SJSA1 (cell line): Measurements from ENCODE around the gene MSI2. TPM values are rescaled to one million over a fixed set of nuclear protein-coding genes. Genes with fewer than 3 reads are reported as not detected.

ENCODE experiments used
- DNase-seq, 2 experiments: peaks; one replicate each; pipeline ENCODE4 v3.0.0-alpha.2; 2015 to 2020; ENCODE audit warnings: low spot score in 2 of 2, low read depth in 1 of 2
- H3K27ac ChIP-seq: fragments of 250-450 bp; sonication (Bioruptor Pico); 2 replicates; pipeline ENCODE4 v1.5.1; 2020; ENCODE audit warnings: mild to moderate bottlenecking, moderate library complexity
- H3K27me3 ChIP-seq: fragments of 250-450 bp; sonication (Bioruptor Pico); replicated peaks from 2 replicates; pipeline ENCODE4 v1.5.1; 2020; ENCODE audit warnings: mild to moderate bottlenecking, moderate library complexity
- H3K36me3 ChIP-seq: fragments of 250-450 bp; sonication (Bioruptor Pico); 2 replicates; pipeline ENCODE4 v1.5.1; 2020; ENCODE audit warnings: mild to moderate bottlenecking
- H3K4me1 ChIP-seq: fragments of 250-450 bp; sonication (Bioruptor Pico); replicated peaks from 2 replicates; pipeline ENCODE4 v1.6.1; 2021; ENCODE audit warnings: mild to moderate bottlenecking
- H3K4me3 ChIP-seq: fragments of 250-450 bp; sonication (Bioruptor Pico); 2 replicates; pipeline ENCODE4 v1.5.1; 2020; ENCODE audit warnings: mild to moderate bottlenecking
- H3K9me3 ChIP-seq: fragments of 250-450 bp; sonication (Bioruptor Pico); replicated peaks from 2 replicates; pipeline ENCODE4 v1.5.1; 2020; ENCODE audit warnings: mild to moderate bottlenecking
- total RNA-seq: library from RNA; depleted of rRNA; stranded (reverse); fragments of >200 nt; shearing (Covaris generic); gene quantifications from 2 replicates; pipeline ENCODE4 v1.2.3, GENCODE V29; 2014

The MSI2 gene
- total RNA-seq, 1 experiment from 2014 or later, result 39.8 TPM

DNA sequence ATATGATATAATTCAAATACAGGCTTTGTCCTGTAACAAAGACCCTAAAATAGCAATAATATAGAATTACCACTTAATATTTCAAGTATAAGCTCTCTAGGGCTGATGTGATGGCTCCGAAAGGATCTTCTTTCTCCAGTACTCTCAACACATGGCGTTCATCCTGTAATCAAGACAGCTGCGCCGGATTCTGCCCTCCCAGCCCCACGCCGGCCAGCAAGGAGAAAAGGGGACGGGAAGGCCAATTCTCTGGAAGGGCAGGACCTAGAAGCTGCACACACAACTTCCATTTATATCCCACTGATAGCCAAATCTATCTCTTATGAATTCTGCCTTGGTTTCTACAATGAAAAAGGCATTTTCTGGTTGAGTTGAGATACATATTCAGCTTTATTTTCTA, 456.8 kb downstream of the MSI2 start:
- no peak for DNase-seq
- no peak overlapping the region for H3K27ac ChIP-seq
- H3K4me1 ChIP-seq, result no peaks in the 10 kb centered on the region
- H3K36me3 ChIP-seq, result no peaks in the 10 kb centered on the region
- H3K9me3 ChIP-seq, result no peaks in the 10 kb centered on the region
- peaks cover 17% of the 10 kb centered on the region; the same call in 1 of the 2 replicates for H3K27me3 ChIP-seq
- H3K4me3 ChIP-seq, result no peak overlapping the region

- Histone ChIP-seq H3K4me1 (no peaks in the 10 kb centered on the region), H3K27me3 (peaks cover 14% of the 10 kb centered on the region), H3K4me3 (no peak overlapping the region), H3K36me3 (no peaks in the 10 kb centered on the region), H3K27ac (no peak overlapping the region), H3K9me3 (no peaks in the 10 kb centered on the region)
- peak in 1 of 2 experiments; percentile 37 for DNase-seq
Measured at GRCh38 chr17:57714665-57715180, 458.4 kb downstream of the MSI2 start.

GRCh38 chr17:57715981-57716380, 459.7 kb downstream of the MSI2 start:
- peaks cover 12% of the 10 kb centered on the region for H3K27me3 ChIP-seq
- no peak for DNase-seq
- no peaks in the 10 kb centered on the region for H3K4me1 ChIP-seq
- no peaks in the 10 kb centered on the region for H3K9me3 ChIP-seq
- H3K4me3 ChIP-seq, result no peak overlapping the region
- no peaks in the 10 kb centered on the region for H3K36me3 ChIP-seq
- no peak overlapping the region for H3K27ac ChIP-seq

DNA sequence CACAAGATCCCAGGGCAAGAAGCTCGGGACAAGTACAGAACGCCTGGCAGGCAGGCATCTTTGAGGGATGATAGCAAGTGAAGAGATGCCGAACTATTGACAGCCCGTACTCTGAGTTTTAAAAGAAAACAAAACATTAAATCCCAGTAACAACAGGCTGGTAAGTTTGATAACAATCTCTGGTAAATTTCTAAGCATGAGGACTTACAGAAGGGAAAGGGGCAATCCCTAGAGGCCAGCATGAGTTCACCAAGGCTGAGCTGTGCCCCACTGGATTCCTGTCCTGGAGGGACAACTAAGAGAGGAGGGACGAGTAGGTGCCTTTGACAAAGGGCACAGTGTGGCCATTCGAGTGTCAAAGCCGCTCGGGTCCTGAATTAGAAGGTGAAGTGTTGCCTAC, 462.6 kb downstream of the MSI2 start:
- H3K36me3 ChIP-seq, result no peaks in the 10 kb centered on the region

DNA sequence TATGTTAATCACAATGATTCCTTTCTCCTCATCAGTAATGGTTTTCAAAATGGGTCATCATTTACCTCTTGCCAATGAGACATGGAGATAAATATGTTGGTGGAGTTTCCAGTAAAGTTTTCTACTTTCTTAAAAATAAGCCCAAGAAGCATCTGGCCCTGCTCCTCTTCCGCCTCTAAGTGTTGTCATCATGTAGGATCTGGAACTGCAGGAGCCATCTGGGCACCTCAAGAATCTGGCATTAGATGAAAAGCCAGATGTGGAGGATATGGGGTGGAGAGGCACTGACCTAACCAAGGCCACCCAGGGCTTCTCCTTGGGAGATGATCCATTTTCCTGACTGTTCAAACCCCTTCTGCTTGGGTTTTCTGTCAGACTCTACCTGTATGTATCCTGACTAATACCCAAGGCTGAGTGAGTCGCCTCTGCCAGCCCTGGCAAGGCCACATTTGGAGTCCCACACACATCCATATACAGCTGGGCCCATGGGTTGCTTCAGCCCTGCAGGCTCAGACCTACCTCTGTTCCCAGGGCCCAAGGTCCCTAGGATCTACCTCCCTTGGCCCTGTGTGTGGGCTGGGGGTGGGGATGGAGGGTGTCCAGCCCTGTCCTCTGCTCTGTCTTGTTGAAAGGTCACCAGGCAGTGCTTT, 464.2 kb downstream of the MSI2 start:
- no peaks in the 10 kb centered on the region; the same call in 1 of the 2 replicates for H3K4me1 ChIP-seq
- no peak overlapping the region for H3K27ac ChIP-seq
- no peak overlapping the region for H3K4me3 ChIP-seq
- H3K9me3 ChIP-seq, result no peaks in the 10 kb centered on the region
- DNase-seq, result no peak
- no peaks in the 10 kb centered on the region; the same call in none of the 2 replicates for H3K27me3 ChIP-seq
- H3K36me3 ChIP-seq, result no peaks in the 10 kb centered on the region

More for the DNA sequence above, 462.6 kb downstream of the MSI2 start:
- Histone ChIP-seq H3K4me1 (no peaks in the 10 kb centered on the region; the same call in 1 of the 2 replicates), H3K4me3 (no peak overlapping the region), H3K9me3 (no peaks in the 10 kb centered on the region), H3K27me3 (peaks cover 3% of the 10 kb centered on the region), H3K27ac (no peak overlapping the region)
- DNase-seq, result no peak

DNA sequence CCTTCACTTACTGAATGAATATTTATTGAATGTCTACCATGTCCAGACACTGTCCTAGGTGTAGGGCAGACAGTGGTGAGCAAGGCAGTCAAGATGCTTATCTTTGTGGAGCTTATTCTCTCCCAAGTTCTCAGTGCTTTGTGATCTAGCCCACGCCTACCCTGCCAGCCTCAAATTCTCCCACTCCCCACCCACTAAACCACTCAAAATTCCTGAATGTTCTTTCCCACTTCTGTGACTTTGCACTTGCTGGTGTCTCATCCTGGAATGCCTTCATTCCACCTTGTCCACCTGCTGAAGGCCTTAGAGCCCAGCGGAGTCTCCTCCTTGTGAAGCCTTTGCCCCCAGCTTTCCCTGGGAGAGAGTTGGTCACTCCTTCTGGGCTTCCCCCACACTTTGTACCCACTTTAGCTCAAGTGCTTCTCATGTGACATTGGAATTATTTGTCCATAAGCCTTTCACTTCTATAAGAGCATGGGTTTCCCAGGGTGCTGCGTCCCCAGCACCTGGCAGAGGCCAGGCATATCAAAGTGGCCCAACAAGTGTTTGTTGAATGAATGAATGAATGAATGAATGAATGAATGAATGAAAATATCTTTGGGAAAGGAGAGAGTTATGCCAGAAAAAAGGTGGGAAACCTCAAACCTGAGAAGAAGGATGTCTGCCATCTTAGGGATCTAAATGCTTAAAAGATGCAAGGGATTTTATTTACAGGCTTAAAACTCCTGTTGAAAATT, 465.8 kb downstream of the MSI2 start:
- H3K4me3 ChIP-seq, result no peak overlapping the region
- H3K27me3 ChIP-seq, result no peaks in the 10 kb centered on the region; the same call in none of the 2 replicates
- H3K36me3 ChIP-seq, result no peaks in the 10 kb centered on the region
- H3K9me3 ChIP-seq, result no peaks in the 10 kb centered on the region
- H3K4me1 ChIP-seq, result no peaks in the 10 kb centered on the region; the same call in 1 of the 2 replicates
- no peak overlapping the region for H3K27ac ChIP-seq
- DNase-seq, result no peak

GRCh38 chr17:57722704-57723043, 466.4 kb downstream of the MSI2 start:
- Histone ChIP-seq H3K36me3 (no peaks in the 10 kb centered on the region), H3K4me1 (no peaks in the 10 kb centered on the region; the same call in 1 of the 2 replicates), H3K4me3 (no peak overlapping the region), H3K9me3 (no peaks in the 10 kb centered on the region), H3K27me3 (no peaks in the 10 kb centered on the region; the same call in none of the 2 replicates), H3K27ac (no peak overlapping the region)
- DNase-seq, result no peak

GRCh38 chr17:57723427-57724025, 467.2 kb downstream of the MSI2 start:
- Histone ChIP-seq H3K36me3 (no peaks in the 10 kb centered on the region), H3K4me3 (no peak overlapping the region), H3K27ac (no peak overlapping the region), H3K27me3 (no peaks in the 10 kb centered on the region; the same call in none of the 2 replicates), H3K9me3 (no peaks in the 10 kb centered on the region), H3K4me1 (no peaks in the 10 kb centered on the region; the same call in 1 of the 2 replicates)
- DNase-seq, result no peak

GRCh38 chr17:57724026-57724728, 467.9 kb downstream of the MSI2 start:
- Histone ChIP-seq H3K27ac (no peak overlapping the region), H3K4me1 (no peaks in the 10 kb centered on the region; the same call in 1 of the 2 replicates), H3K27me3 (no peaks in the 10 kb centered on the region; the same call in 1 of the 2 replicates), H3K36me3 (no peaks in the 10 kb centered on the region), H3K4me3 (no peak overlapping the region), H3K9me3 (no peaks in the 10 kb centered on the region)
- no peak for DNase-seq

- no peaks in the 10 kb centered on the region for H3K36me3 ChIP-seq
- no peak overlapping the region for H3K4me3 ChIP-seq
- no peak for DNase-seq
- no peaks in the 10 kb centered on the region for H3K27me3 ChIP-seq
- H3K4me1 ChIP-seq, result no peaks in the 10 kb centered on the region; the same call in 1 of the 2 replicates
- H3K9me3 ChIP-seq, result no peaks in the 10 kb centered on the region
- no peak overlapping the region for H3K27ac ChIP-seq
Measured at GRCh38 chr17:57724729-57725125, 468.4 kb downstream of the MSI2 start.

DNA sequence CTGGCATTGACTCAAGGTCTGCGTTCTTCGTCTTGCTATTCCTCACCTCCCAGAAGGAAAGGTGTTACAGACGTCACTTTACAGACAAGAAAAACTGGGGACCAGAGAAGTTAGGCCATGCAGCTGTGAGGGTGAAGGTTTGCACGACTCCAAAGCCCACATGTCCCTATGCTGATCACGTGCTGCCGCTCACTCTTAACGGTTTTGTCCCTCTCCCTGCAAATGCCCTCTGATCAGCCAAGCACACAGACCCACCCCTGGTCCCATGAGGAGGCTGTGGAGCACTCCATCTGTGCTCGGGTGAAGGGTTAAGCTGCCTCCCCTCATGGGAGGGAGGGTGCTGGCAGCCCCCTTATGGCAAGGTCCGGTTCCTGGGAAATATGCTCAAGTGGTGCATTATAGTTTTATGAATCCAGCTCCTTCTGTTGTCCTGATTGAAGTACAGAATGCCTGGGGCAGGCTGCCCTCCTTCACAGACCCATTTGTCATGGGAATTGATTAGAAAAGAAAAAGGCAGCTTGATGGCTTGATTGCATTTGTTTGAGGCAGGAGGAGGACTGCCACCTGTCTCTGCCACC, 470.0 kb downstream of the MSI2 start:
- no peaks in the 10 kb centered on the region; the same call in 1 of the 2 replicates for H3K4me1 ChIP-seq
- H3K9me3 ChIP-seq, result no peaks in the 10 kb centered on the region
- no peak for DNase-seq
- H3K36me3 ChIP-seq, result no peaks in the 10 kb centered on the region
- H3K27me3 ChIP-seq, result 0 out of 2 replicates have a peak, but pooled peaks cover 5% of the 10 kb centered on the region
- no peak overlapping the region for H3K27ac ChIP-seq
- no peak overlapping the region for H3K4me3 ChIP-seq

DNA sequence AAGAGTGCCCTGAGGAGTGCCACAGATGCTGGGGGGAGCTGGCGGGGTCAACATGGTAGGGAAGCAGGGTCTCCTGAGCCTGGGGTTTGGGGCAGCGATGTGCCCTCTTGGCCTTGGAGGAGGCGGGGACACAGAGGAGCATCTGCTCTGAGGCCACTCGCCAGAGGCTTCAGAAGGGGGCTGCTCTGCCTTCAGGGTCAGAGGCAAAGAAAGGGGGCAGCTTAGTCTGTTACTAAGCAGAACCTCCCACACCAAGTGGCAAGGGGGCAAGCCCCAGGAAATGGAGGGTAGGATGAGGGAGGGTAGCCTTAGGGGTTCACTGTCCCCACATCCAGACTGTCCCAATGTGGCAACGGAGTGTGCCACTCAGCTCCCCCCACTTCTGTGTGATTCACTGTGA, 470.5 kb downstream of the MSI2 start:
- H3K4me3 ChIP-seq, result no peak overlapping the region
- no peaks in the 10 kb centered on the region for H3K9me3 ChIP-seq
- no peaks in the 10 kb centered on the region; the same call in 1 of the 2 replicates for H3K4me1 ChIP-seq

DNA sequence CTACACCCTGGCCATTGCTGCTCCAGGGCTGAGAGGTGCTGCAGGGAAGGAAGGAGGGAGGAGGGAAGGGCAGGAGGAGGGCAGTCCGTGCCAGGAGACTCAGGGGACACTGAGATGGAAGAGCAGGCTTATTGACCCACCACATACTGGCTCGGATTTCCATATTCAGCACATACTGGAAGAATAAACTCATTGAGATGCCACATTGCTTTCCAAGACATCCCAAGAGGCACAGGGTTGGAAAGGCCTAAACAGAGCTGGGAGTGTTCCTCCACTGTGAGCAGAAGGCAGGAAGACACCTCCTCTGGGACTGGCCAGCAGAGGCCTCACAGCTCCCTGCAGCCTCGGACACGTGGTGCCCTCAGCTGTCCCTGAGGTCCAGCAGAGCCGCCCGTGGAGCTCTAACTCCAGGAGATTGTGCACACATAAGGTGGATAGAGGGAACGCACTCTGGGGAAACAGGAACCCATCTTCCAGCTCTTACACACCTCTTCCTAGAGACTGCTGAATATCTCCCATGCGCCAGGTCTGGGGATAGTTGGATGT, 471.4 kb downstream of the MSI2 start:
- peaks cover 8% of the 10 kb centered on the region for H3K27me3 ChIP-seq
- H3K27ac ChIP-seq, result no peak overlapping the region

More for the DNA sequence above, 470.5 kb downstream of the MSI2 start:
- Histone ChIP-seq H3K27me3 (peaks cover 8% of the 10 kb centered on the region; the same call in 1 of the 2 replicates), H3K27ac (no peak overlapping the region), H3K36me3 (no peaks in the 10 kb centered on the region)
- DNase-seq, result no peak

More for the DNA sequence above, 471.4 kb downstream of the MSI2 start:
- no peak overlapping the region for H3K4me3 ChIP-seq
- H3K36me3 ChIP-seq, result no peaks in the 10 kb centered on the region
- no peaks in the 10 kb centered on the region; the same call in 1 of the 2 replicates for H3K4me1 ChIP-seq
- no peak for DNase-seq
- no peaks in the 10 kb centered on the region for H3K9me3 ChIP-seq
